ENCODE results near the gene CCZ1.
"Not testable (repeated sequence)": the region's sequence is repeated elsewhere in the genome, so short reads cannot be mapped to it uniquely, and the experiment has no call there.

- not testable (repeated sequence) for TF ChIP-seq CTCF (conservative IDR thresholded peaks at IDR 0.05; ENCODE audit: low read depth, low read length); EZH2 (IDR thresholded peaks at IDR 0.05; ENCODE audit: borderline replicate concordance, low read depth, low read length, poor library complexity, severe bottlenecking)
Observed at GRCh38 chr7:5963810-5964209, 65.3 kb downstream of the CCZ1 start.
